Umbilical cord (tissue), 1 donor: ENCODE data around the gene C18orf63. TPM values are rescaled to one million over a fixed set of nuclear protein-coding genes. Genes with fewer than 3 reads are reported as not detected.

Experiments used
- total RNA-seq: library from RNA; depleted of rRNA; stranded (reverse); fragments of >200 nt; gene quantifications from one replicate; pipeline ENCODE4 v1.2.3, GENCODE V29; 2014; ENCODE audit warnings: low replicate concordance; ENCODE audit not compliant: insufficient read depth

C18orf63 gene
- total RNA-seq, 1 donor from 2014 or later = 2.9 TPM

Other genes starting within 250 kb of the C18orf63 start
- gene FBXO15, start 168.0 kb upstream of the C18orf63 start, total RNA-seq = 7.5 TPM
- gene TIMM21, start 167.3 kb upstream of the C18orf63 start, total RNA-seq = 21.7 TPM
- gene CYB5A, start 23.9 kb upstream of the C18orf63 start, total RNA-seq = 18.1 TPM
- 3.1 TPM for gene DIPK1C, start 141.5 kb downstream of the C18orf63 start, total RNA-seq
- gene CNDP2, start 180.5 kb downstream of the C18orf63 start, total RNA-seq = 58.7 TPM
- gene CNDP1, start 218.7 kb downstream of the C18orf63 start, total RNA-seq = 1.2 TPM